ENCODE data around the gene SP4. TPM values are rescaled to one million over a fixed set of nuclear protein-coding genes. Genes with fewer than 3 reads are reported as not detected.

Gene SP4
- 10 to 100 TPM; 35.2 to 36.4 TPM for total RNA-seq

DNA sequence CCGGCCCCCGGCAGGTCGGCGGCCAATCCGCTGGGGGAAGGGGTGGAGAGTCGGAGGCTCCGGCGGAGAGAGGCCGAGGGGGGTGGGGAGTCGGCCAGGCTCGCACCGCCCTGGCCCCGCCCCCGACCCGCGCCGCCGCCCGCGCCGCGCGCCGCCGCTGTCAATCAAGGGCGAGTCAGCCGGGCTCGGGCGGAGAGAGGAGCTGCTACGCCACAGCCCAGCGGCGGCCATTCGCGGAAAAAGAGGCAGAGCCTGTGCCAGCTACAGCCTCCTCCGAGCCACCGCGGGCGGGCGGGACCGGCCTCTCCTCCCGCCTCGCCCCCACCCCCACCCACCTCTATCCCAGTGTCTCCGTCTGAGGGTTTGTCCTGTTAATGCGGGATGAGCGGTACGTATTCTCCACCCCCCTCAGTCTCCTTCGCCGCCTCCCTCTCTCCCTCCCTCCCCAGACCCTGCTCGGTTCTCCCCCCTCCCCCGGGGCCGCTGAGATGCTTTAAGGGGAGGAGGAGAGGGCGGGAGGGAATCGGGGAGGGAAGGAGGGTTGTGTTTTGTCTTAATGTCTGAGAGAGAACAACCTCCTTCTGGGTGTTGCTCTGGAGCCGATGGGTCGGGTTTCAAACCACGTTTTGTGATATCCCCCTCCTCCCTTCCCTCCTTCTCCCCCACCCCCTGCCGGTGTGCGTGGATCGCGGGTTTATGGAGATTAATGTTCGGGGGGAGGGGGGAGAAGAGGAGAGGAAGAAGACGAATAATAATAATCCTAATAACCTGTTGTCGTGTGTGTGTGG lies at the start of gene SP4:
Gene SP4 (plus strand): TSS at position 213 of the 788 bp plus-strand sequence. CDS start 169 bp downstream, at position 382.

GRCh38 chr7:21542891-21543527 lies 115.1 kb downstream of the SP4 start, which contains the start of gene DNAH11:
Gene DNAH11 (plus strand): TSS chr7:21543039. CDS start chr7:21543246, 207 bp downstream.

Small RNA genes lying within 50 kb of the gene (microRNA-seq; reads per million reads assigned to microRNA genes)
- not detected for gene MIR1183 (ENCODE audit: borderline microRNAs expressed, borderline replicate concordance)

Other genes with a start within 250 kb of the SP4 start
- 1 to 10 TPM; 3.0 to 3.8 TPM for gene DNAH11, start 115.0 kb downstream of the SP4 start, total RNA-seq

All from activated naive CD4-positive, alpha-beta T cell treated with anti-CD3 and anti-CD28 coated beads, Interleukin-2, amount 10 ng/mL, durations not matched to agents 5 hours and 36 hours (primary cell).